Lower leg skin (tissue), 3 donors: ENCODE data around the gene TDRD9.

ENCODE experiments used
- CTCF ChIP-seq, 3 donors: fragments of 450-650 bp; IDR thresholded peaks; one replicate each; pipeline ENCODE4 v1.5.1; 2016; ENCODE audit warnings: antibody characterized with exemption in 3 of 3, mild to moderate bottlenecking in 3 of 3, moderate library complexity in 2 of 3
- POLR2A ChIP-seq, 2 donors: fragments of 450-650 bp; IDR thresholded peaks; one replicate each; pipeline ENCODE4 v1.6.1; 2016 to 2017; ENCODE audit warnings: antibody characterized with exemption in 2 of 2, mild to moderate bottlenecking in 1 of 2, moderate library complexity in 1 of 2

GRCh38 chr14:103960457-103961055, 32.3 kb downstream of the TDRD9 start:
- TF ChIP-seq CTCF (IDR thresholded peaks at IDR 0.05) (no peak), POLR2A (IDR thresholded peaks at IDR 0.05) (no peak)
